Measurements from ENCODE around the gene FAM3D.

FAM3D gene

GRCh38 chr3:58591517-58592510, 74.8 kb downstream of the FAM3D start:
- no peak for DNase-seq (ENCODE audit: low spot score)

GRCh38 chr3:58588030-58588614, 78.5 kb downstream of the FAM3D start:
- DNase-seq (ENCODE audit: low spot score) = no peak

DNA sequence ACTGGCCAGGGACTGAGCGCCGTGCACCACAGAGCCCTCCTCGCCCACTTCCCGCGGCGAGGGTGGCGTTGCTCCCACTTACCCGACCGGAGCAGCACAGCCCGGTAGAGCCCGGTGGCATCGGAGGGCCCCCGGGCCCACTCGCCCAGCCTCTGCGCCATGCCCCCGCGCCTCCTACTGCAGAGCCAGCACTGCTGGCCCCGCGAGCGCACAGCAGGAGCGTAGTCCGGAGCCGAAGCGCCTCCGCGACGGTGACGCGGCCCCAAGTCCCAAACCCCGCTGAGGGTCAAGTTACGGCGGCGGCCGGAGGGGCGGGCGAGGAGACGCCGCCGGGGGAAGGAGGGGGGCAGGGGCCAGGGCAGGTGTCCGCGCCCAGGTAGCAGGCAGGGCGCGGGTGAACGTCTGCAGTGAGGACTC, 79.8 kb downstream of the FAM3D start:
- DNase-seq (ENCODE audit: low spot score) = no peak

GRCh38 chr3:58585994-58586393, 80.6 kb downstream of the FAM3D start:
- DNase-seq (ENCODE audit: low spot score) = no peak

DNA sequence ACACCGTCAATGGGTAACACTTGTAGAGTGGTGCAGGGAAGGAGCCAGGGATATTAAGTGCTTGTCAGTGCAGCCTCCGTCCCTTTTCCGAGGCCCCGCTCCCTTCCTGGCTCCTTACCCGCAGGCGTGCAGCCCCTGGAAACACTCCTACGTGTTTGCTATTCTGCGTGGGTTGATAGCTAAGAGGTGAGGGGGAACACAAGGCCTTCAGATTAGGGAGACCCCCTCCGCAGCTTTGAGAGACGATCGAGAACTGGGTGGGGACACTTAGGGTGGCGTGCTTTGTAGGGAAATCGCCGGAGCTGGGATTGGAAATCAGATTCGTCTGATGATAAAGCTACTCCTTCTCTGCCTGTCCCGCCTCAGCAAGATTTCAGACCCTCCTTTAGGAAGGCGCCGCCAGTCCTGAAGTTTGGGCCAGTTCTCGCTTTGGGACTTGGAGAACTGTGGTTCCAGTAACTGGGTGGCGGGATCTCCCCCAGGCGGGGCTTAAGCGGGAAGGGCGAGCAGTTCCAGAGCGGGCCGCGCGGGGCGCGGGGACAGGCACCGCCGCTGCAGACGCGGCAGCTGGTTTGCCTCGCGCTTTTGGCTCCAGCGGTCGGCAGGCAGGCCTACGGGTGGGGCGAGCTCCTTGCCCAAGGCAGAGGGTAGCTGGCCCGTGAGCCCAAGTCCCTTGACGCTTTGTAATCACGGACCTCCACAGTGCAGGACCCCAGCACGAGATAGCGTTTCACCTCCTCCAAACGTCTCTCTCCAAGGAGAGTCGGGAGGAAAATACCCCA, 81.4 kb downstream of the FAM3D start:
- peak; percentile 69 for DNase-seq (ENCODE audit: low spot score)

GRCh38 chr3:58584690-58585004, 81.9 kb downstream of the FAM3D start:
- DNase-seq (ENCODE audit: low spot score) = no peak
